Coronary artery (tissue), 2 donors: Measurements from ENCODE around the gene MCFD2.
A peak's percentile ranks its signal among the peaks of the same experiment; 100 is the strongest.
"Not testable (repeated sequence)": the region's sequence is repeated elsewhere in the genome, so short reads cannot be mapped to it uniquely, and the experiment has no call there.

Experiments
- DNase-seq: peaks from one replicate; pipeline ENCODE4 v3.0.0-alpha.2; 2017; ENCODE audit warnings: low spot score
- H3K27ac ChIP-seq, 2 donors: fragments of 200-600 bp; sonication (generic); one replicate each; pipeline ENCODE4 v1.5.1; 2016 to 2019
- H3K4me3 ChIP-seq: fragments of 200-600 bp; sonication (generic); 2 replicates; pipeline ENCODE4 v1.5.1; 2016; ENCODE audit warnings: mild to moderate bottlenecking, moderate library complexity
- TF ChIP-seq, protein P1 (sequence below): fragments of 200-600 bp; sonication (generic); IDR thresholded peaks from one replicate; pipeline ENCODE4 v1.5.1; 2019; ENCODE audit warnings: antibody characterized with exemption

MCFD2 gene

DNA sequence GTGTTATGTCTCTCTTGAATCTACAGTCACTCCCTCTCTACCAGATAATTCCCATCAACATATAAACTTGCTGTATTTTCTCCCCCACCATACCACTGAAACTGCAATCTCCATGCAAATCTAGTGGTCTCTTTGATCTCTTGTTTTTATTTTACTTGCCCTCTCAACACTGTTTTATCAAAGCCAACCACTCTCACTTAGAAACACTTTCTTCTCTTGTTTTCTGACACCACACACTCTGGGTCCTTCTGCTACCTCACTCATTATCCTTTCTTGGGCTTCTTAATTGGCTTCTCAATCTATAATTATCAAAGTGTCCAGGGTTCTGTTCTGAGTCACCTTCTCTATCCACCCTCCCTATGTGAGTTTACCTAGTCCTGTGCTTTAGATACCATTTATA is 2.0 kb upstream of the MCFD2 start:
- no peak for DNase-seq
- no peak overlapping the region for H3K27ac ChIP-seq
- TF ChIP-seq, protein P1, sequence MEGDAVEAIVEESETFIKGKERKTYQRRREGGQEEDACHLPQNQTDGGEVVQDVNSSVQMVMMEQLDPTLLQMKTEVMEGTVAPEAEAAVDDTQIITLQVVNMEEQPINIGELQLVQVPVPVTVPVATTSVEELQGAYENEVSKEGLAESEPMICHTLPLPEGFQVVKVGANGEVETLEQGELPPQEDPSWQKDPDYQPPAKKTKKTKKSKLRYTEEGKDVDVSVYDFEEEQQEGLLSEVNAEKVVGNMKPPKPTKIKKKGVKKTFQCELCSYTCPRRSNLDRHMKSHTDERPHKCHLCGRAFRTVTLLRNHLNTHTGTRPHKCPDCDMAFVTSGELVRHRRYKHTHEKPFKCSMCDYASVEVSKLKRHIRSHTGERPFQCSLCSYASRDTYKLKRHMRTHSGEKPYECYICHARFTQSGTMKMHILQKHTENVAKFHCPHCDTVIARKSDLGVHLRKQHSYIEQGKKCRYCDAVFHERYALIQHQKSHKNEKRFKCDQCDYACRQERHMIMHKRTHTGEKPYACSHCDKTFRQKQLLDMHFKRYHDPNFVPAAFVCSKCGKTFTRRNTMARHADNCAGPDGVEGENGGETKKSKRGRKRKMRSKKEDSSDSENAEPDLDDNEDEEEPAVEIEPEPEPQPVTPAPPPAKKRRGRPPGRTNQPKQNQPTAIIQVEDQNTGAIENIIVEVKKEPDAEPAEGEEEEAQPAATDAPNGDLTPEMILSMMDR, result no peak
- H3K4me3 ChIP-seq, result no peak overlapping the region

DNA sequence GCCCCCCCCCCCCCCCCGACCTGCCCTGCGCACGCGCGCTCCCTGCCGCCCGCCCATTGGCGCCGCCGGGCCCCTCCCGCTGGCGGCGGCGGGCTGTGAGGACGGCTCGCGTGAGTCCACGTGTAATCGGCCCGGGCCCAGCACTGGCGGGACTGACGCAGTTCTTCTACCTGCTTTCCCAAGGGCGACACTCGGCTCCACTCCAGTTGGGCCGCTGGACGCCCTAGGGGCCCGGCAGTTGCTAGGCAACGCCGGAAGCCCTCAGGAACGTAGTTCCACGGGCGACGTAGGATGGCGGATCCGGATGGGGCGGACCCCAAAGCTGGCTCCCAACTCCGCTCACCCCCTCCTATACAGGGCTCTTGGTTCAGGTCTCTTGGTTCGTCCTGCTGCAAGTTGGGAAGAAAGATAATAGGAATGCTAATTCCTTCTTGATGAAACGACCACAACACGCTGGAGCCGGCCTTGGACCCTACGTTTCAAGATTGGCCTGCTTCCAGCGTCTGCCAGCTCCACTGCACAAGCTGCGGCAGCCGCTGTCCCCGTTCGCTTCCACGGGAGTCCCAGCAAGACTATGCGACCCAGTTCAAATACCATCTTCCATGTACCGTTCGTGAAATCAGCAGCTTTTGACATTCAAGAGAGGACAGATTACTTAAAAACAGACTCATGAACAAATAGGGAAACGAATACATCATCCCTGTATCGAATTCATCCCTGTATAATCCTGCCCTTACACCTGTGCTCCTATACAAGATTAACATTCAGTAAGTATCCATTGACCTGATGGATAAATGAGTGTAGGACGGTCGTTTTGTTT is 415 bp upstream of the MCFD2 start:
- peak overlapping the region; percentile 86 for H3K4me3 ChIP-seq

DNA sequence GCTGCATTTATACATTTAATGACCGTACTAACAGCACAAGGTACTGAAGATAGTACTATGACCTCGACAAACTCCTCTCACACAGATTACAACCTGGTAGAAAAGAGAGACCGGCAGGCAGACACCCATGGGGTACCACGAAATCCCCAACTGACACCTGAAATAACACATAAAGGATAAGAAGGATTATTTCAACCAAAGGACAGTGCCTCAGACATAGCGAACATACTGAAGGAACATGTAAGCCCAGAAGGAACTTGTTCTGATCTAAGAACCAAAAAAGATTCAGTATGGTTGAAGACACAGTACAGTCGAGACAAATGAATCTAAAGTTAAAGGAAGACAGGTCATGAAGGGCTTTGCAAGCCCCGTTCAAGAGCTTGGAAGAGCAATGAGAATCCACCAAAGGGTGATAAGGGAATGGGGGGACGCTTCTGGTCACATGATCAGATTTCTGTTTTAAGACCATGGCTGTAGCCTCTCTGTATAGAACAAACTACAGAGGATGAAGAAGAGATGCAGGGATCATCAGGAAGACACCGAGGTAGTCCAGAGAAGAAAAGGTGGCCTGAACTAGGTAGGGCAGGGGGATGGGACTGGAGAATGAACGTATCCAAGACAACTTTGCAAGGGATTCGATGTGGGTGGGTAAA is 902 bp downstream of the MCFD2 start:
- Histone ChIP-seq H3K4me3 (peak overlapping the region; percentile 86), H3K27ac (peak overlapping the region; percentile 96 to 100)
- no peak for DNase-seq
- TF ChIP-seq, protein P1, result no peak

More for the DNA sequence above, 415 bp upstream of the MCFD2 start:
- TF ChIP-seq, protein P1, result no peak
- H3K27ac ChIP-seq, result peak overlapping the region; percentile 96 to 100
- DNase-seq, result peak; percentile 97

DNA sequence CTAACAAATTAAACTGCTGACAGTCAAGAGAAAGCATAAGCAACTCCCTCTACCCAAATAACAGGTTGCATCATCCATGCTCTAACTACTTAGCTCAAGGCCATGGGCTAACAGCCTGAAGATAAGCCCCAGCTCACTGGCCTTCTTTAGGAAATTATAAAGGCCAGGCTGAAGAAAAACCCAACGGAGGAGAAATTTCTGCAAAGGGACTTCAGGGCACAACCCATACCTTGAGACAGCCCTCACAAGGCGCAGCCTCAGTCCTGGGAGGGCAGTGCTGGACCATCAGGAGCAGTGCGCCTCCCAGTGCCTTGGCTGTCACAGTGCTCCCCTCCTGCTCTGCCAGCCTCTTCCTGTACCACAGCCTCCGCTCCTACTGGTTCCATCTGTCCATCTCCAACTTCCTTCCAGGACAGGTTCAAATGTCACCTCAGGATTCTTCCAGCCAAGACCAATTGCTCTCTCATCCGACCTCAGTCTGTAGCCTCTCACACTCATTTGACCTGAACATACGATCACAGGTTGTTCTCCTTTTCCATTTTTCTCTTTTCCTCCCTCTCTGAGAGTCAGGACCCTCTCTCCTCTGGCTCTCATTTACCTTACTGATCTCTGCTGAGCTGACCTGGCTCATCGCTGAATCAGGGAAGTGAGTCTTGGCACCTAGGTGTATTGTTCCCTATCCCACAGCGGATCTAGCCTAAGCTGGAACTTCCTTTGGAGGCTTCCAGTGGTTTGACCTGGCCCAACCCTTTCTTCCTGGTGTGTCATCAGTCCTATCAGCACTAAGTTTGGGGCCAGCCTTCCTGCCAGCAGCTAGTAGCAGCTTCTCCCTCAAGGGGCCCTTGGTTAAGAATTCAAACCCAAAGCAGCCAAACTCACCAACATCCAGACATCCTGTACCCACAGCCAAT is 1.9 kb downstream of the MCFD2 start:
- DNase-seq, result no peak
- Histone ChIP-seq H3K27ac (peak overlapping the region; percentile 96 to 100), H3K4me3 (peak overlapping the region; percentile 86)
- TF ChIP-seq, protein P1, result no peak

DNA sequence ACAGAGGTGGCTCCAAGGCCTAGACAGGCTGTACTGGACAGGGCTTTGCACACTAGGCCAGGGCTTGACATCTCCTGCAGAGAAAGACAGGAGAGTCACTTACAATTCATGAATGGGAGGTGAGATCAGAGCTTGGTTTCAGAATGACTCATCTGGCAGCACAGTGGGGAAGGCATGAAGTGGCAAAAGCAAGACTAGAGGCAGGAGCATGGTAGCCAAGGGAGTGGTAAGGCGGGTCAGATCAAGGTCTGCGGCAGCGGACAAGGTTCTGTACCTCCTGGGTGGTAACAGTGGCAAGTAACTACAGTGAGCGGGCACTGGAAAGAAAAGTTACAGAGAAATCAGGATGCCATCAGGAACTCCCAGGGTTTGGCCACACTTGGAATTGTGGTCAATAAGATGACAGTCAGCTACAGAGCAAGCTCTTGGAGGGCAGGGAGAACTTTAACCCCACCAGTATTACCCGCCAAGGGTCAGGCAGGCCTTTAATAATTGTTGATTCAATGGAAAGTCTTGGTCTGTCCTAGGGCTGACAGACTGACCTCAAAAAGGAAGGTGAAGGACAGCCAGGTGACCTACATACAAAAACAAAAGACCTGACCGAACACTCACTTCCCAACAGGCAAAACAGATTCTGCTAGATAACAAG is 5.7 kb downstream of the MCFD2 start:
- TF ChIP-seq, protein P1, result no peak
- H3K27ac ChIP-seq, result peak overlapping the region in 1 of 2 donors; percentile 8
- DNase-seq, result no peak
- H3K4me3 ChIP-seq, result no peak overlapping the region

DNA sequence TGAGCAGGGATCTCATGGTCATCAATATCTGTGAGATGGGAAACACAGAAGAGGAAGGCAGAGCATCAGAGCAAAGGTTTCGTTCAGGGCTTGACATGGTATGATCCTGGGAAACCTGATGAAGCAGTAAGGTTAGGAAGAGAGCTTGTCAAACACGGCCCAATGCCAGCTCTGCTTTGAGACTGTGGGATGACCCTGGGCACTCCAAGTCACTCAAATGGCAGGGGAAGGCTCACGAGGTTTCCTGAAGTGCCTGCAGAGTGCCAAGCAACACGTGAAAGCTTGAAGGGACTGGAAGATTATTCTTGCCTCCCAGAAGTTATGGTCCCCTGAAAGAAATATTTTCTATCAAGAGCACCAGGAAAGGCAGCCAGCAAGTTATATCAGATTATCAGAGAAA is 6.5 kb downstream of the MCFD2 start:
- Histone ChIP-seq H3K4me3 (no peak overlapping the region), H3K27ac (no peak overlapping the region)
- no peak for DNase-seq
- TF ChIP-seq, protein P1, result no peak

DNA sequence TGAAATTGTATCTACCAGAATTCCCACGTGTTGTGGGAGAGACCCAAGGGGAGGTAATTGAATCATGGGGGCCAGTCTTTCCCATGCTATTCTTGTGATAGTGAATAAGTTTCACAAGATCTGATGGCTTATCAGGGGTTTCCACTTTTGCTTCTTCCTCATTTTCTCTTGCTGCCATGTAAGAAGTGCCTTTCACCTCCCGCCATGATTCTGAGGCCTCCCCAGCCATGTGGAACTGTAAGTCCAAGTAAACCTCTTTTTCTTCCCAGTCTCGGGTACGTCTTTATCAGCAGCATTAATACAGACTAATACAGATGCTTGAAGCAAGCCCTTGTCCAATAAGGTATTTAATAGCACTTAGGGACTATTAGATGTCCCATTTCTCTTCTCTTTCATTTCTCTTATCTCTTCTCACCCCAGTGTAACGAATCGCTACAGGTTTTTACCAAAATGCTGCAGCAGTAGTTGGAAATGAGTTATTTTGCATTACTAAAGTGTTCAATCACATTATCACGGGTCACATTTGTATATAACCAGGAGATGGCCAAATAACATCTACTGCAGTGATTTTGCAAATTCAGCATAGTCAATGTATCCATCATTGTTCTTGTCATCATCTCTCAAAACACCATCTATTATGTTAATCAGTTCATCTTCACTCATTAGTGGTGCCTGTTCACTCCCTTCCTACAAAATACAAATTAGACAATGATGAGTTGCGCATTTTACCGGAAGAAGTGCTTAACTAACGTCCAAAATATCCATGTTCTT is 10.5 kb downstream of the MCFD2 start:
- not testable (repeated sequence) for DNase-seq, H3K27ac ChIP-seq, H3K4me3 ChIP-seq

DNA sequence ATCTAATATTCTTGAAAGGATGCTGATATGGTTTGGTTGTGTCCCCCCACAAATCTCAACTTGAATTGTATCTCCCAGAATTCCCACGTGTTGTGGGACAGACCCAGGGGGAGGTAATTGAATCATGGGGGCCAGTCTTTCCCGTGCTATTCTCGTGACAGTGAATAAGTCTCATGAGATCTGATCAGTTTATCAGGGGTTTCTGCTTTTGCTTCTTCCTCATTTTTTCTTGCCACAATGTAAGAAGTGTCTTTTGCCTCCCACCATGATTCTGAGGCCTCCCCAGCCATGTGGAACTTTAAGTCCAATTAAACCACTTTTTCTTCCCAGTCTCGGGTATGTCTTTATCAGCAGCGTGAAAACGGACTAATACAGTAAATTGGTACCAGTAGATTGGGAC is 12.6 kb downstream of the MCFD2 start:
- H3K27ac ChIP-seq, H3K4me3 ChIP-seq, DNase-seq: not testable (repeated sequence)
